ENCODE results near the gene NEK7.

NEK7 gene

GRCh38 chr1:198264282-198264681 lies 107.5 kb downstream of the NEK7 start:
- DNase-seq = no peak

GRCh38 chr1:198265073-198265661 lies 108.4 kb downstream of the NEK7 start:
- DNase-seq = no peak

- DNase-seq = no peak
Measured at GRCh38 chr1:198267056-198267455, 110.3 kb downstream of the NEK7 start.

GRCh38 chr1:198267921-198268320 lies 111.1 kb downstream of the NEK7 start:
- DNase-seq = no peak

GRCh38 chr1:198268784-198269645 lies 112.2 kb downstream of the NEK7 start:
- DNase-seq = no peak

- DNase-seq = no peak
Measured at GRCh38 chr1:198269646-198269940, 112.8 kb downstream of the NEK7 start.

GRCh38 chr1:198270273-198270828 lies 113.6 kb downstream of the NEK7 start:
- DNase-seq = no peak

- DNase-seq = no peak
Measured at GRCh38 chr1:198271467-198271866, 114.7 kb downstream of the NEK7 start.

GRCh38 chr1:198272492-198272891 lies 115.7 kb downstream of the NEK7 start:
- peak; percentile 21 for DNase-seq

GRCh38 chr1:198273748-198274295 lies 117.0 kb downstream of the NEK7 start:
- no peak for DNase-seq

GRCh38 chr1:198275597-198275996 lies 118.8 kb downstream of the NEK7 start:
- no peak for DNase-seq

- DNase-seq = no peak
Measured at GRCh38 chr1:198276241-198276640, 119.4 kb downstream of the NEK7 start.

- no peak for DNase-seq
Measured at GRCh38 chr1:198278943-198279342, 122.1 kb downstream of the NEK7 start.

GRCh38 chr1:198280080-198280479 lies 123.3 kb downstream of the NEK7 start:
- no peak for DNase-seq

- DNase-seq = no peak
Measured at GRCh38 chr1:198281911-198282310, 125.1 kb downstream of the NEK7 start.

- no peak for DNase-seq
Measured at GRCh38 chr1:198283222-198283621, 126.4 kb downstream of the NEK7 start.

- no peak for DNase-seq
Measured at GRCh38 chr1:198287916-198288315, 131.1 kb downstream of the NEK7 start.

GRCh38 chr1:198290089-198290683 lies 133.4 kb downstream of the NEK7 start:
- DNase-seq = no peak

- no peak for DNase-seq
Measured at GRCh38 chr1:198291036-198291435, 134.2 kb downstream of the NEK7 start.

GRCh38 chr1:198291924-198292323 lies 135.1 kb downstream of the NEK7 start:
- no peak for DNase-seq

GRCh38 chr1:198295225-198295624 lies 138.4 kb downstream of the NEK7 start:
- DNase-seq = no peak

- DNase-seq = no peak
Measured at GRCh38 chr1:198295971-198296370, 139.2 kb downstream of the NEK7 start.

GRCh38 chr1:198297281-198297680 lies 140.5 kb downstream of the NEK7 start:
- DNase-seq = no peak

- DNase-seq = no peak
Measured at GRCh38 chr1:198298640-198299039, 141.8 kb downstream of the NEK7 start.
